Activated T-helper 1 cell treated with anti-CD3 and anti-CD28 coated beads, Interleukin-12 subunit alpha, Interleukin-12 subunit beta, Interleukin-2, Interleukin-4 antibody, amounts not matched to agents 30 ng/mL and 10 ng/mL and 1 ng/mL, durations not matched to agents 14 hours and 24 hours and 36 hours (primary cell): ENCODE results near the gene SIL1. TPM values are rescaled to one million over a fixed set of nuclear protein-coding genes. Genes with fewer than 3 reads are reported as not detected.
"Not testable (repeated sequence)": the region's sequence is repeated elsewhere in the genome, so short reads cannot be mapped to it uniquely, and the experiment has no call there.

Source experiments
- DNase-seq: peaks from one replicate; pipeline ENCODE4 v3.0.0; 2021; ENCODE audit warnings: low spot score
- H3K27ac Mint-ChIP-seq: one replicate; pipeline ENCODE4 v1.8.0; 2021; ENCODE audit warnings: mild to moderate bottlenecking, mixed read lengths
- H3K27me3 Mint-ChIP-seq: one replicate; pipeline ENCODE4 v1.8.0; 2022; ENCODE audit warnings: mild to moderate bottlenecking, moderate library complexity, mixed read lengths; ENCODE audit not compliant: insufficient read depth
- H3K36me3 Mint-ChIP-seq: one replicate; pipeline ENCODE4 v1.8.0; 2021; ENCODE audit warnings: low read depth, mixed read lengths
- H3K4me1 Mint-ChIP-seq: one replicate; pipeline ENCODE4 v1.8.0; 2021; ENCODE audit warnings: low read depth, mixed read lengths
- H3K4me3 Mint-ChIP-seq: one replicate; pipeline ENCODE4 v1.8.0; 2021; ENCODE audit warnings: mild to moderate bottlenecking, moderate library complexity, mixed read lengths
- H3K9me3 Mint-ChIP-seq: one replicate; pipeline ENCODE4 v1.8.0; 2021; ENCODE audit warnings: mixed read lengths
- intact Hi-C: fragments of 100-400 bp; cut with micrococcal nuclease; formaldehyde crosslinking; loops from one replicate; pipeline ENCODE4 v1.15.1; 2024
- total RNA-seq: library from RNA; stranded (reverse); gene quantifications from 2 replicates; pipeline ENCODE4 v1.2.3, GENCODE V29; 2022

The SIL1 gene
- total RNA-seq, 1 donor from 2014 or later: 28.6 TPM

DNA sequence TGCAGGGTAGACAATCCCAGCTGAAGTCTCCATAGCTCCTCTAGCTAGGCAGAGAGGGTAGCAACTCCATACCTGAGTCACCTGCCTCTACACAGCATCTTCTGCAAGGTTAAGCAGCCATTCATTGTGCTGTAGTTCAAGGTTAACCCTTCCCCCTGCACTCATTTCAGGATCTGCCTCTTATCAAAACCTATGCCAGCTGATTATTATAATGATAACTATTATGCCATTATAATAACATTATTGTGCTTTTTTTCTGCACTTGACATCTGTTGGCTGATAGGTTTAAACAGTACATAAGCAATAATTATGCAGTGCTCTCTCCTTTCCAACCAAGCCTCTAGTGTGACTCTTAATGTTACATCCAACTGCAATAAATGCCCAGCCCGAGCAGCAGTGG, 17.3 kb downstream of the SIL1 start:
- intact Hi-C loops: no loop called here
- no peaks in the 10 kb centered on the region for H3K9me3 Mint-ChIP-seq
- H3K4me3 Mint-ChIP-seq: no peak overlapping the region
- H3K4me1 Mint-ChIP-seq: peaks cover 26% of the 10 kb centered on the region
- H3K27ac Mint-ChIP-seq: no peak overlapping the region
- H3K36me3 Mint-ChIP-seq: no peaks in the 10 kb centered on the region
- H3K27me3 Mint-ChIP-seq: no peaks in the 10 kb centered on the region
- no peak for DNase-seq

DNA sequence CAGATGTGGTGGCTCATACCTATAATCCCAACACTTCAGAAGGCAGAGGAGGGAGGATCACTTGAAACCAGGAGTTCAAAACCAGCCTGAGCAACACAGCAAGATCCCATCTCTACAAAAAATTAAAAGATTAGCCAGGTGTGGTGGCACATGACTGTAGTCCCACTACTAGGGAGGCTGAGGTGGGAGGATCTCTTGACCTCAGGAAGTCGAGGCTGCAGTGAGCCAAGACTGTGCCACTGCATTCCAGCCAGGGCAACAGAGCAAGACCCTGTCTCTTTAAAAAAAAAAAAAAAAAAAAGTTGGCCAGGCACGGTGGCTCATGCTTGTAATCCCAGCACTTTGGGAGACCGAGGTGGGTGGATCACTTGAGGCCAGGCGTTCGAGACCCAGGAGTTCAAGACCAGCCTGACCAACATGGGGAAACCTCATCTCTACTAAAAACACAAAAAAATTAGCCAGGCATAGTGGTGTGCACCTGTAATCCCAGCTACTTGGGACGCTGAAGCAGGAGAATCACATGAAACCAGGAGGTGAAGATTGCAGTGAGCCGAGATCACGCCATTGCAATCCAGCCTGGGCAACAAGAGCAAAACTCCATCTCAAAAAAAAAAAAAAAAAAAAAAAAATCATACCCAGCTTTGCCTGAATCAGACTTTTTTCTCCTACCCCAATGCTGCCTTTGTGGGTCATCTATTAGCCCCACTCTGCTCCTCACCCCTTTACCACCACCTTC, 18.2 kb downstream of the SIL1 start:
- H3K9me3 Mint-ChIP-seq, H3K27me3 Mint-ChIP-seq, intact Hi-C loops, H3K36me3 Mint-ChIP-seq, H3K4me3 Mint-ChIP-seq, DNase-seq, H3K27ac Mint-ChIP-seq: not testable (repeated sequence)
- peaks cover 24% of the 10 kb centered on the region for H3K4me1 Mint-ChIP-seq

DNA sequence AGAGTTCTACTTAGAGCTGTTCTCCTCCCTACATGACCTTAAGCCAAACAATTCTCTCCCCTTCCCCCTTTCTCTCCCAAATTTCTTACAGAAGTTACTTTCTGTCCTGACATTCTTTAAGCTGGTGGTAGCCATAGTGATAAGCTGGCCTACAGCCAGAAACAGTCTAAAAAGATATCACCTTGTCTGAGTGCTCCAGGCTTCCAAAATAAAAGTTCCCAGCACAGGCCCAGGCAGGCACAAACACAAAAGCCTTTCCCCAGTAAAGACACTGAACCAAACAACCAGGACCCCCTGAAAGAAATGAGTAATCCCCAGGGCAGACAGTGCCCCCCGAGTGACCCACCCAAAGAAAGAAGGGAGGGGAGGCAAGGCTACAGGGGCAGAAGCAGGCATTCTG, 19.2 kb downstream of the SIL1 start:
- H3K4me1 Mint-ChIP-seq: peaks cover 24% of the 10 kb centered on the region
- no peak overlapping the region for H3K4me3 Mint-ChIP-seq
- H3K9me3 Mint-ChIP-seq: no peaks in the 10 kb centered on the region
- no peak for DNase-seq
- H3K36me3 Mint-ChIP-seq: no peaks in the 10 kb centered on the region
- H3K27ac Mint-ChIP-seq: no peak overlapping the region
- H3K27me3 Mint-ChIP-seq: no peaks in the 10 kb centered on the region
- intact Hi-C loops: no loop called here

DNA sequence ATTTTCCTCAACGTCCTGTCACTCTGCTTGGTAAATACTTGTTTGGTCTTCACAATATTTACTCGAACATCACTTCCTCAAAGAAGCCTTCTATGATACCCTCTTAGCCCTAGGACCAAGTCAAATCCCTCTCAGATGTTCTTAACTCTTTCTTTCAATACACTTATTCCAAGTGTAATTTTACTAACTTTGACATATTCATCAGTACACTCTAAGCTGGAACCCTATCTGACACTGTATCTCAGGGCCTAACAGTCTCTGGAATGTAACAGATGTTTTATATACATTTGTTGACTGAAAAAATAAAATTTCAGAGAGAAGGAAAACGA, 19.6 kb downstream of the SIL1 start:
- intact Hi-C loops: no loop called here
- Mint-ChIP-seq H3K36me3 (no peaks in the 10 kb centered on the region), H3K27ac (no peak overlapping the region), H3K27me3 (no peaks in the 10 kb centered on the region), H3K9me3 (no peaks in the 10 kb centered on the region), H3K4me3 (no peak overlapping the region), H3K4me1 (peaks cover 24% of the 10 kb centered on the region)
- no peak for DNase-seq

DNA sequence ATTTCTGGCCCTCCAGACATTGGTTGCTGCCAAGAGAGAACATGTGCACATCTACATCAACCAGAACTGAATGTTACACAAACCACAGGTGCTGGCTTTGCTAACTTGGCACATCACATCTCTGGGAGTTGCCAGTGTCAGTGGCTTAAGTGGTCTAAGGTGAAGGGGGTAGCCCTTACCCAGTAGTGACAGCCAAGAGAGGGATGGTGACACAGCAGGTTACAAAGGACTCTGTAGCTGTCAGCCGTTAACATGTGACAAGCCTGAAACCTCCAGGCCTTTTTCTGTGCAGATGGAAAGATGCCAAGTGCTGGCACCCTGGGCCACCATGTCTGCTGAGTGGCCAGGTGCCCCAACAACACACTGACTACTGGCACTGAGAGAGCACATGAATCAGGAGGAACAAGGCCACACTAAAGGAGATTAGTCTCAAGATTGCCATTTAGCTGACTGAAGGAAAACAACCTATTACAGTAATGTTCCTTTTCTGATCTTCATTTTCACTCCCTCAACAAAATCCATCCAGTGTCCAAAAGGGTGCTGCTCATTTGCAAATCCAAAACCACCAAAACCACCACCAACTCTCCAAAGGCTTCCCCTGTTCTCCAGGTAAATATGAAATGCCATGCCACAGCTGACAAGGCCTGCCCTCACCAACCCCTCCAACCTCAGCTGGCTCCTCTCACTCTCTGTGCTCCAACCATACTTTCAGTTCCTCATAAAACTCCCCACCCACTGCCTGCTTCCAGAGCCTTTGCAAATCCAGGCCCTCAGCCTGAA, 20.2 kb downstream of the SIL1 start:
- Mint-ChIP-seq H3K36me3 (no peaks in the 10 kb centered on the region), H3K4me3 (no peak overlapping the region), H3K27ac (no peak overlapping the region), H3K27me3 (no peaks in the 10 kb centered on the region), H3K4me1 (peaks cover 24% of the 10 kb centered on the region), H3K9me3 (no peaks in the 10 kb centered on the region)
- intact Hi-C loops: no loop called here
- DNase-seq: no peak

- H3K27me3 Mint-ChIP-seq, H3K4me3 Mint-ChIP-seq, DNase-seq, H3K9me3 Mint-ChIP-seq, intact Hi-C loops, H3K36me3 Mint-ChIP-seq, H3K27ac Mint-ChIP-seq: not testable (repeated sequence)
- peaks cover 23% of the 10 kb centered on the region for H3K4me1 Mint-ChIP-seq
Observed at GRCh38 chr5:139177281-139177680, 20.9 kb downstream of the SIL1 start.

- H3K36me3 Mint-ChIP-seq, H3K9me3 Mint-ChIP-seq, H3K27me3 Mint-ChIP-seq, DNase-seq, H3K27ac Mint-ChIP-seq, intact Hi-C loops, H3K4me3 Mint-ChIP-seq: not testable (repeated sequence)
- peaks cover 17% of the 10 kb centered on the region for H3K4me1 Mint-ChIP-seq
Observed at GRCh38 chr5:139174382-139174781, 23.8 kb downstream of the SIL1 start.

GRCh38 chr5:139171779-139172404, 26.3 kb downstream of the SIL1 start:
- intact Hi-C loops: no loop called here
- H3K27ac Mint-ChIP-seq: no peak overlapping the region
- no peak overlapping the region for H3K4me3 Mint-ChIP-seq
- peaks cover 5% of the 10 kb centered on the region for H3K9me3 Mint-ChIP-seq
- no peak for DNase-seq
- H3K27me3 Mint-ChIP-seq: no peaks in the 10 kb centered on the region
- no peaks in the 10 kb centered on the region for H3K4me1 Mint-ChIP-seq
- H3K36me3 Mint-ChIP-seq: peaks cover 5% of the 10 kb centered on the region

DNA sequence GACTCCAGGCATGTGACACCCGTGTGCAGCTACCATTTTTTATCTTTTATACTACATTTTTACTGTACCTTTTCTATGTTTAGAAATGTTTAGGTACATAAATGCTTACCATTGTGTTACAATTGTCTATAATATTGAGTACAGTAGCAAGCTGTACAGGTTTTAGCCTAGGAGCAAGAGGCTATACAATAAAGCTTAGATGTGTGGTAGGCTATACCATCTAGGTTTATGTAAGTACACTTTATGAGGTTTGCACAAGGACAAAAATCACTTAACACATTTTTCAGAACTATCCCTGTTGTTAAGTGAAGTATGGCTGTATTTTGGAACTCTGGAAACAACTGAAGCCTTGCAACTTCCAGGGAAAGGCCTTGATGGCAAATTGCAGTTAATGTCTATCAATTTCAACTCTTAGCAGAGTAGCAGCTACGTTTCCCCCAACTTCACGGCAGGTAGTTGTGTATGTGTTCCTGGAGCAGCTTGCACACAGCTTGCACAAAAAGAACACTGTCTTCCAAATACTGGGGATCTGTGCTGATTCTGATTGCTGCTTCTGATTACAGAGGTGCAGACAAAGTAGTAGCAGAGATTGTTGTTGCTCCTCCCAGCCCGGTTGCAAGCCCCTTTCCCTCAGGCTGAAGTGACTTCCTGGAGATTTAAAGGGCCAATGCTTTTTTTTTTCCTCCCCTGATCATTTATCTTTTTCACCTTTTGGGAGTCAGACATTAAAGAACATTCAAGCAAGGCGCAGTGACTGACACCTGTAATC, 30.0 kb downstream of the SIL1 start:
- H3K36me3 Mint-ChIP-seq: peaks cover 5% of the 10 kb centered on the region
- H3K4me1 Mint-ChIP-seq: no peaks in the 10 kb centered on the region
- H3K9me3 Mint-ChIP-seq: peaks cover 5% of the 10 kb centered on the region
- DNase-seq: no peak
- intact Hi-C loops: no loop called here
- no peak overlapping the region for H3K4me3 Mint-ChIP-seq
- no peaks in the 10 kb centered on the region for H3K27me3 Mint-ChIP-seq
- H3K27ac Mint-ChIP-seq: no peak overlapping the region

GRCh38 chr5:139167533-139167932, 30.6 kb downstream of the SIL1 start:
- intact Hi-C loops: no loop called here
- Mint-ChIP-seq H3K4me3 (no peak overlapping the region), H3K36me3 (peaks cover 5% of the 10 kb centered on the region), H3K27me3 (no peaks in the 10 kb centered on the region), H3K4me1 (no peaks in the 10 kb centered on the region), H3K27ac (no peak overlapping the region), H3K9me3 (peaks cover 5% of the 10 kb centered on the region)
- DNase-seq: no peak

DNA sequence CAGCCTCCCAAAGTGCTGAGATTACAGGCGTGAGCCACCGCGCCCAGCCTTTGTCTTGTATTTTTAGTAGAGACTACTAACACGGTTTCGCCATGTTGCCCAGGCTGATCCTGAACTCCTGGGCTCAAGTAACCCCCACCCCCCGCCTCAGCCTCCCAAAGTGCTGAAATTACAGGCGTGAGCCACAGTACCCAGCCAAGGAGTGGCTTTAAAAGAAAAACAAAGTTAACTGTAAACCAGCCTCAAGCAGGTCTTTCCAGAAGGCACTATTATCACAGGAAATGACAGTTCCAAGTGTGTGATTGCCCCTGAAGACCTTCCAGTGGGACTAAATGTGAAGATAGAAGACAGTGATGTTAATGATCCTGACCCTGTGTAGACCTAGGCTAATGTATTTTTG, 31.1 kb downstream of the SIL1 start:
- H3K27ac Mint-ChIP-seq: no peak overlapping the region
- intact Hi-C loops: no loop called here

DNA sequence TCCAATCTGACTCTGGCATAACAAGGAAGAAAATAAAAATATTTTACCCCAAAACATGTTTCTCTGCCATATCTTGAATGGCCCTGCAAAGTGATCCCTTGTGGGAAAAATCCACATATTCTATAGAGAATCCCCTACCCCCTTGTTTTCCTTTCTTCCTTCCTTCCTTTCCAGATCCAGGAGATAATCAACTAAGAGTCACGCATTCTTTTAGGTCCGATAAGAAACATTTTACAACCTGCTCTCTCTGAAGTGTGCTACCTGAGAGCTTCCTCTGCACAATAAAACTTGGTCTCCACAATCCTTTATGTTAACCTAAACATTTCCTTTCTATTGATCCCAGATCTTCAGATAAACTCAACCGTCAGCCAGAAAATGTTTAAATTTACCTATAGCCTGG, 33.3 kb downstream of the SIL1 start:
- H3K27me3 Mint-ChIP-seq, H3K27ac Mint-ChIP-seq, H3K4me3 Mint-ChIP-seq, H3K9me3 Mint-ChIP-seq, intact Hi-C loops, H3K4me1 Mint-ChIP-seq, DNase-seq, H3K36me3 Mint-ChIP-seq: not testable (repeated sequence)

More for the DNA sequence above, 31.1 kb downstream of the SIL1 start:
- no peaks in the 10 kb centered on the region for H3K27me3 Mint-ChIP-seq
- peaks cover 5% of the 10 kb centered on the region for H3K9me3 Mint-ChIP-seq
- H3K4me3 Mint-ChIP-seq: no peak overlapping the region
- no peak for DNase-seq
- H3K36me3 Mint-ChIP-seq: peaks cover 5% of the 10 kb centered on the region
- H3K4me1 Mint-ChIP-seq: no peaks in the 10 kb centered on the region

GRCh38 chr5:139164020-139164419, 34.1 kb downstream of the SIL1 start:
- no peaks in the 10 kb centered on the region for H3K9me3 Mint-ChIP-seq
- DNase-seq: no peak
- H3K36me3 Mint-ChIP-seq: no peaks in the 10 kb centered on the region
- H3K27me3 Mint-ChIP-seq: peaks cover 2% of the 10 kb centered on the region
- intact Hi-C loops: no loop called here
- H3K4me3 Mint-ChIP-seq: no peak overlapping the region
- peaks cover 2% of the 10 kb centered on the region for H3K4me1 Mint-ChIP-seq
- no peak overlapping the region for H3K27ac Mint-ChIP-seq
